ENCODE measurements around the gene MAN2B1.

DNA sequence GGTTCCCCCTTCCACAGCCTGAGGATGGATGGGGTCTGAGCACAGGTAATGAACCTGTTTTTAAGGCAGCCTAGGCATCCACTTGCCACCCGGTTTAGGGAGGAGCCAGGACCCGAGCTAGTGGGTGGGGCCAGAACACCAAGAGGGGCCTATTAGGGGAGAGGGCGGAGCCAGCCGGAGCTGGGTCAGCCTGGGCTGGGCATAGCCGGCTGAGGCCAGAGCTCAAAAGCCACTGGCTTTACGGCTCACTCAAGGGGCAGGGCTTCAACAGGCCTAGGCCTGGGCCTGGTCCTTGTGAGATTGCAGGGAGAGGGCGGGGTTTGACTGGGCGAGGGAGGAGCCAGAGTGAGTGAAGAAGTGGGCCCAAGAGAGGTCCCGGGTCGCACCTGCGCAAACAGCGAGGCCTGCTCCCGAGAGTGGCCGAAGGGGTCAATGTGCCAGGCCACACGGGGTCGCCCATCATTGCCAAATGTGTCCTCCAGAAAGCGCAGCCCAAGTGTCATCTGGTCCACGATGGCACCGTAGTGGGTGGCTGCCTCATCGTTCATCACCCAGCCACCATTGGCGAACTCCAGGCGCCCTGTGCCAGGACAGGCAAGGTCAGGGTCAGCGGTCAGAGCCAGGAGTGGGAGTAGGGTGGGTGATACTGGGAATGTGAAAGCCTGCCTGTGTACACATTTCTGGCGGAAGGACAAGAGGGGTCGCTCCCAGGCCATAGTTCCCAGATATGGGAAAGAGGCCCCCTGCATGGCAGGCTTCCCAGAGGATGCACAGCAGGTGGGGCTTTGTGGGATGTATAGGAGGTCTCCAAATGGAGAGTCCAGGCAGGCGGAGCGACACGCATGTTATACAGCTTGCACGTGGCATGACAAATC lies 1.9 kb downstream of the MAN2B1 start:
- TF ChIP-seq EZH2phosphoT487 (IDR thresholded peaks at IDR 0.05; ENCODE audit: low read depth), result no peak
- TF ChIP-seq, protein P1, sequence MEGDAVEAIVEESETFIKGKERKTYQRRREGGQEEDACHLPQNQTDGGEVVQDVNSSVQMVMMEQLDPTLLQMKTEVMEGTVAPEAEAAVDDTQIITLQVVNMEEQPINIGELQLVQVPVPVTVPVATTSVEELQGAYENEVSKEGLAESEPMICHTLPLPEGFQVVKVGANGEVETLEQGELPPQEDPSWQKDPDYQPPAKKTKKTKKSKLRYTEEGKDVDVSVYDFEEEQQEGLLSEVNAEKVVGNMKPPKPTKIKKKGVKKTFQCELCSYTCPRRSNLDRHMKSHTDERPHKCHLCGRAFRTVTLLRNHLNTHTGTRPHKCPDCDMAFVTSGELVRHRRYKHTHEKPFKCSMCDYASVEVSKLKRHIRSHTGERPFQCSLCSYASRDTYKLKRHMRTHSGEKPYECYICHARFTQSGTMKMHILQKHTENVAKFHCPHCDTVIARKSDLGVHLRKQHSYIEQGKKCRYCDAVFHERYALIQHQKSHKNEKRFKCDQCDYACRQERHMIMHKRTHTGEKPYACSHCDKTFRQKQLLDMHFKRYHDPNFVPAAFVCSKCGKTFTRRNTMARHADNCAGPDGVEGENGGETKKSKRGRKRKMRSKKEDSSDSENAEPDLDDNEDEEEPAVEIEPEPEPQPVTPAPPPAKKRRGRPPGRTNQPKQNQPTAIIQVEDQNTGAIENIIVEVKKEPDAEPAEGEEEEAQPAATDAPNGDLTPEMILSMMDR (IDR thresholded peaks at IDR 0.05; ENCODE audit: low read depth, low read length), result no peak
